GM12878 (cell line): ENCODE measurements around the gene ITGB5. TPM values are rescaled to one million over a fixed set of nuclear protein-coding genes. Genes with fewer than 3 reads are reported as not detected.

Experiments used
- ATAC-seq: fragments of 200-7000 bp; cut with Tn5 transposase; 3 replicates; pipeline ENCODE4 v1.9.1; 2020; ENCODE audit warnings: mild to moderate bottlenecking, moderate library complexity
- BruUV-seq: library from RNA; stranded (reverse); fragments of 400-500 nt; replicated peaks from 2 replicates; lab custom pipeline; 2021; lab: Mats Ljungman, UMichigan
- CTCF ChIA-PET: fragments of 300-600 bp; sonication (Branson Sonifier 250); formaldehyde crosslinking; extraction: SDS; loops from one replicate; lab custom pipeline; 2021; ENCODE audit warnings: inconsistent platforms; lab: Yijun Ruan, JAX
- POLR2A ChIA-PET: fragments of 350-600 bp; formaldehyde crosslinking; extraction: SDS; loops from one replicate; lab custom pipeline; 2021; ENCODE audit warnings: inconsistent platforms; lab: Charles Lee
- RAD21 ChIA-PET: fragments of 300-600 bp; sonication (Branson Sonifier 250); formaldehyde crosslinking; loops from one replicate; lab custom pipeline; 2023; ENCODE audit warnings: antibody characterized with exemption; ENCODE audit not compliant: unreplicated experiment; lab: Charles Lee
- SMC1A ChIA-PET: fragments of 300-600 bp; sonication (Branson Sonifier 250); formaldehyde crosslinking; loops from one replicate; lab custom pipeline; 2023; ENCODE audit not compliant: unreplicated experiment, uncharacterized antibody; lab: Charles Lee
- DNase-seq: peaks from one replicate; pipeline ENCODE4 v3.0.0-alpha.2; 2011; ENCODE audit warnings: low read depth, low spot score
- FAIRE-seq: peaks from 3 replicates; lab custom pipeline; 2011; peaks lifted over from hg19 to GRCh38; lab: Jason Lieb, UNC
- H2AFZ ChIP-seq: 2 replicates; pipeline ENCODE4 v1.6.0; 2011; ENCODE audit warnings: low read depth, low read length, control low read depth; ENCODE audit not compliant: control insufficient read depth
- H3K27ac ChIP-seq: 2 replicates; pipeline ENCODE4 v1.5.1; 2011; ENCODE audit warnings: control low read depth; ENCODE audit not compliant: control insufficient read depth, insufficient read depth
- H3K27me3 ChIP-seq, 2 experiments: replicated peaks in 1 of 2; 2 replicates each; pipeline versions ENCODE4 v1.6.0 to v1.6.1; 2011; ENCODE audit warnings: low read length in 1 of 2; ENCODE audit not compliant: control insufficient read depth in 2 of 2, insufficient read depth in 2 of 2
- H3K36me3 ChIP-seq, 2 experiments: 2 replicates each; pipeline ENCODE4 v1.5.1; 2011; ENCODE audit warnings: low read length in 1 of 2; ENCODE audit not compliant: control insufficient read depth in 2 of 2, insufficient read depth in 2 of 2
- H3K4me1 ChIP-seq: 2 replicates; pipeline ENCODE4 v1.6.1; 2011; ENCODE audit warnings: mild to moderate bottlenecking, low read length, moderate library complexity, mixed read lengths; ENCODE audit not compliant: control insufficient read depth, insufficient read depth
- H3K4me2 ChIP-seq: 2 replicates; pipeline ENCODE4 v1.6.0; 2011; ENCODE audit warnings: control low read depth; ENCODE audit not compliant: control insufficient read depth, insufficient read depth
- H3K4me3 ChIP-seq: fragments of 200-600 bp; sonication (generic); 2 replicates; pipeline ENCODE4 v1.5.1; 2016
- H3K79me2 ChIP-seq: 2 replicates; pipeline ENCODE4 v1.6.0; 2011; ENCODE audit warnings: low read length; ENCODE audit not compliant: control insufficient read depth, insufficient read depth
- H3K9ac ChIP-seq: 2 replicates; pipeline ENCODE4 v1.8.0; 2011; ENCODE audit warnings: low read length, control low read depth, mixed read lengths; ENCODE audit not compliant: control insufficient read depth, insufficient read depth
- H3K9me3 ChIP-seq: replicated peaks from 3 replicates; pipeline ENCODE4 v1.5.1; 2011; ENCODE audit warnings: mild to moderate bottlenecking, low read length; ENCODE audit not compliant: control insufficient read depth, insufficient read depth
- H4K20me1 ChIP-seq: 2 replicates; pipeline ENCODE4 v1.6.0; 2011; ENCODE audit not compliant: control insufficient read depth, insufficient read depth
- BCL11A ChIP-seq: IDR thresholded peaks from 2 replicates; pipeline ENCODE4 v1.6.1; 2011; ENCODE audit warnings: low read depth, low read length
- BRCA1 ChIP-seq: IDR thresholded peaks from 2 replicates; pipeline ENCODE4 v1.6.1; 2011; ENCODE audit warnings: low read depth, low read length, improper control_type of control experiment
- CHD2 ChIP-seq: IDR thresholded peaks from 2 replicates; pipeline ENCODE4 v1.6.1; 2011; ENCODE audit warnings: low read depth, low read length, improper control_type of control experiment, borderline replicate concordance
- CHD4 ChIP-seq: fragments of 200-600 bp; sonication (generic); IDR thresholded peaks from 2 replicates; pipeline ENCODE4 v1.6.1; 2016; ENCODE audit warnings: mild to moderate bottlenecking
- GABPA ChIP-seq: IDR thresholded peaks from 2 replicates; pipeline ENCODE4 v1.6.1; 2014; ENCODE audit warnings: antibody characterized with exemption, low read depth, mild to moderate bottlenecking, inconsistent platforms
- MEF2B ChIP-seq: fragments of 450-650 bp; IDR thresholded peaks from 2 replicates; pipeline ENCODE4 v1.6.1; 2018; ENCODE audit warnings: mild to moderate bottlenecking, moderate library complexity; ENCODE audit not compliant: partially characterized antibody, poor library complexity, severe bottlenecking
- MTA3 ChIP-seq: IDR thresholded peaks from 2 replicates; pipeline ENCODE4 v1.6.1; 2012; ENCODE audit warnings: low read length, inconsistent platforms, borderline replicate concordance
- NFXL1 ChIP-seq: fragments of 450-650 bp; IDR thresholded peaks from 2 replicates; pipeline ENCODE4 v1.6.1; 2017; ENCODE audit warnings: antibody characterized with exemption, mild to moderate bottlenecking, borderline replicate concordance
- NFYB ChIP-seq: IDR thresholded peaks from 2 replicates; pipeline ENCODE4 v1.6.1; 2011; ENCODE audit warnings: low read depth, mild to moderate bottlenecking, low read length, improper control_type of control experiment, moderate library complexity; ENCODE audit not compliant: insufficient read depth
- POLR2A ChIP-seq: IDR thresholded peaks from 2 replicates; pipeline ENCODE4 v1.6.1; 2011; ENCODE audit warnings: low read depth, mild to moderate bottlenecking, low read length
- SMAD5 ChIP-seq: IDR thresholded peaks from 2 replicates; pipeline ENCODE4 v1.6.1; 2016; ENCODE audit warnings: antibody characterized with exemption, low read depth
- TAF1 ChIP-seq: IDR thresholded peaks from 2 replicates; pipeline ENCODE4 v1.6.1; 2011; ENCODE audit warnings: mild to moderate bottlenecking, low read depth, low read length, borderline replicate concordance
- TARDBP ChIP-seq: IDR thresholded peaks from 2 replicates; pipeline ENCODE4 v1.6.1; 2016; ENCODE audit warnings: borderline replicate concordance
- ZNF24 ChIP-seq: fragments of 450-650 bp; IDR thresholded peaks from 2 replicates; pipeline ENCODE4 v1.6.1; 2017; ENCODE audit warnings: antibody characterized with exemption, mild to moderate bottlenecking
- in situ Hi-C: fragments of 300-500 bp; cut with MboI; formaldehyde crosslinking; loops from 9 replicates; pipeline ENCODE4 v1.14.3; 2018; ENCODE audit warnings: mixed read lengths
- intact Hi-C: fragments of 100-400 bp; cut with micrococcal nuclease; formaldehyde crosslinking; loops from one replicate; pipeline ENCODE4 v1.14.2; 2022; ENCODE audit not compliant: unreplicated experiment
- polyA plus RNA-seq, 11 experiments: library from polyadenylated mRNA; depleted of rRNA in 4 of 11; unstranded in 6 of 11; stranded (reverse) in 5 of 11; fragments of >200 nt; fragmentation: Nextera tagmentation in 4 of 11; fragmentation: Illumina TruSeq in 1 of 11; extraction: Ambion mirVana in 4 of 11; extraction: Trizol in 1 of 11; gene quantifications; 1 replicate in 1 of 11; 2 replicates in 10 of 11; pipeline versions ENCODE4 v1.2.1 to v1.2.3, GENCODE V29; 2011 to 2016; ENCODE audit warnings: inconsistent platforms in 2 of 11, missing spikeins in 2 of 11, low read depth in 1 of 11
- total RNA-seq, 4 experiments: library from RNA; depleted of rRNA in 3 of 4; stranded (reverse); fragments of >200 nt in 3 of 4; fragmentation: Illumina TruSeq in 1 of 4; extraction: Trizol in 1 of 4; gene quantifications; 2 replicates each; pipeline versions ENCODE4 v1.2.1 to v1.2.3, GENCODE V29; 2013 to 2021

ITGB5 gene
- total and polyA plus RNA-seq, 10 of the 15 experiments (the other 5 are each of a cell fraction or from before 2014, with no cell fraction given): 0.05 to 10.0 (median 0.83) TPM; not detected in 2

DNA sequence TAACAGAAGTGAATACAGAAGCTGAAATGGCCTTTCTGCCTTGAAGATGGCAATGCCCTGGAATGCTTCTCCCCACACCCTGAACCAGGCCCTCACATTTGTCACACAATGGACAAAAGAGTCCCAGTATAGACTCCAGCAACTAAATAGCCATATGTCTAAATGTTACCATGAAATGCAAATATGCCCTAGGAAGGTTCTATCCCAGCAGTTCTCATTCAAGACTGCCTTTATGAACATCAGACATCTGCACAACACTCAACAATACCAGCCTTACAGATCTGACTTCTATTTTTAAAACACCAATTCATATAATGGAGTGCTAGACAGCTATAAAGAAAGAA is 7.9 kb downstream of the ITGB5 start:
- H3K9ac ChIP-seq: no peak overlapping the region
- H3K4me3 ChIP-seq: no peak overlapping the region
- H3K79me2 ChIP-seq: no peaks in the 10 kb centered on the region
- H3K9me3 ChIP-seq: no peaks in the 10 kb centered on the region
- intact Hi-C loops (no loop called here), in situ Hi-C loops (no loop called here)
- H2AFZ ChIP-seq: no peak overlapping the region
- no peaks in the 10 kb centered on the region for H3K36me3 ChIP-seq
- no peak for ATAC-seq
- RAD21 ChIA-PET: interaction anchor here (0.9 kb wide), 1 partner anchor 92 kb away, joined by 3 read pairs; no protein-coding TSS in a partner anchor
- POLR2A ChIA-PET: no interaction called here
- no peak overlapping the region for H3K27ac ChIP-seq
- H3K4me2 ChIP-seq: no peak overlapping the region
- no peaks in the 10 kb centered on the region; a peak in 1 of 4 replicates for H3K27me3 ChIP-seq
- no TSS peak for BruUV-seq
- SMC1A ChIA-PET: interaction anchor here (1.1 to 1.3 kb wide), 4 partner anchors 10 to 108 kb away, joined by 3 to 5 read pairs (median 4); no protein-coding TSS in a partner anchor
- H3K4me1 ChIP-seq: no peaks in the 10 kb centered on the region
- no peaks in the 10 kb centered on the region for H4K20me1 ChIP-seq
- CTCF ChIA-PET: no interaction called here
- TF ChIP-seq POLR2A (no peak), MTA3 (no peak), MEF2B (no peak), CHD2 (no peak), ZNF24 (no peak), TAF1 (no peak), BCL11A (no peak), TARDBP (no peak), SMAD5 (no peak), BRCA1 (no peak), NFYB (no peak), CHD4 (no peak), GABPA (no peak), NFXL1 (no peak)
- no peak for DNase-seq
- FAIRE-seq: no peak
